GM18909 (cell line): ENCODE data around the gene ZP1.

Experiments
- ATAC-seq: cut with Tn5 transposase; IDR thresholded peaks from one replicate; pipeline ENCODE4 v1.9.1; 2021; ENCODE audit warnings: mild to moderate bottlenecking; ENCODE audit not compliant: unreplicated experiment, poor library complexity

ZP1 gene

GRCh38 chr11:60858731-60859464 lies 8.4 kb upstream of the ZP1 start:
- ATAC-seq, result no peak

GRCh38 chr11:60859616-60860250 lies 7.6 kb upstream of the ZP1 start:
- no peak for ATAC-seq

GRCh38 chr11:60860943-60861342 lies 6.4 kb upstream of the ZP1 start:
- ATAC-seq, result no peak

GRCh38 chr11:60862171-60862570 lies 5.2 kb upstream of the ZP1 start:
- no peak for ATAC-seq

GRCh38 chr11:60863550-60864521 lies 3.5 kb upstream of the ZP1 start:
- no peak for ATAC-seq

- no peak for ATAC-seq
Measured at GRCh38 chr11:60864856-60865513, 2.4 kb upstream of the ZP1 start.

- no peak for ATAC-seq
Measured at GRCh38 chr11:60867871-60868681, 734 bp downstream of the ZP1 start.

GRCh38 chr11:60868682-60869450 lies 1.5 kb downstream of the ZP1 start:
- no peak for ATAC-seq

- no peak for ATAC-seq
Measured at GRCh38 chr11:60869451-60869825, 2.1 kb downstream of the ZP1 start.

GRCh38 chr11:60870276-60870675 lies 2.9 kb downstream of the ZP1 start:
- ATAC-seq, result no peak

- ATAC-seq, result no peak
Measured at GRCh38 chr11:60870733-60871377, 3.5 kb downstream of the ZP1 start.

GRCh38 chr11:60871378-60872061 lies 4.2 kb downstream of the ZP1 start:
- no peak for ATAC-seq

GRCh38 chr11:60872124-60872960 lies 5.0 kb downstream of the ZP1 start:
- no peak for ATAC-seq

- no peak for ATAC-seq
Measured at GRCh38 chr11:60872961-60873524, 5.7 kb downstream of the ZP1 start.

GRCh38 chr11:60873533-60873932 lies 6.2 kb downstream of the ZP1 start:
- no peak for ATAC-seq

- ATAC-seq, result no peak
Measured at GRCh38 chr11:60874421-60875365, 7.4 kb downstream of the ZP1 start.
